HG03095 (cell line): Measurements from ENCODE around the gene RPTOR.

ENCODE experiments used
- ATAC-seq: cut with Tn5 transposase; IDR thresholded peaks from one replicate; pipeline ENCODE4 v1.9.1; 2021; ENCODE audit warnings: moderate library complexity; ENCODE audit not compliant: unreplicated experiment

The RPTOR gene

GRCh38 chr17:80856863-80857755 lies 312.5 kb downstream of the RPTOR start:
- peak; percentile 11 for ATAC-seq

GRCh38 chr17:80857756-80858171 lies 313.1 kb downstream of the RPTOR start:
- no peak for ATAC-seq

GRCh38 chr17:80858301-80859001 lies 313.8 kb downstream of the RPTOR start:
- ATAC-seq, result no peak

GRCh38 chr17:80859002-80859941 lies 314.6 kb downstream of the RPTOR start:
- no peak for ATAC-seq

GRCh38 chr17:80860101-80860671 lies 315.5 kb downstream of the RPTOR start:
- no peak for ATAC-seq

GRCh38 chr17:80860703-80861417 lies 316.2 kb downstream of the RPTOR start:
- ATAC-seq, result no peak

GRCh38 chr17:80861418-80861815 lies 316.8 kb downstream of the RPTOR start:
- ATAC-seq, result no peak

GRCh38 chr17:80861892-80862291 lies 317.3 kb downstream of the RPTOR start:
- ATAC-seq, result no peak

- ATAC-seq, result no peak
Measured at GRCh38 chr17:80862481-80862961, 317.9 kb downstream of the RPTOR start.

- ATAC-seq, result no peak
Measured at GRCh38 chr17:80862978-80863377, 318.3 kb downstream of the RPTOR start.

GRCh38 chr17:80863626-80864025 lies 319.0 kb downstream of the RPTOR start:
- ATAC-seq, result no peak

GRCh38 chr17:80864751-80865150 lies 320.1 kb downstream of the RPTOR start:
- no peak for ATAC-seq

GRCh38 chr17:80866050-80866793 lies 321.6 kb downstream of the RPTOR start:
- no peak for ATAC-seq

- ATAC-seq, result no peak
Measured at GRCh38 chr17:80868022-80868609, 323.5 kb downstream of the RPTOR start.

GRCh38 chr17:80869481-80870145 lies 325.0 kb downstream of the RPTOR start:
- no peak for ATAC-seq

- no peak for ATAC-seq
Measured at GRCh38 chr17:80870401-80870800, 325.8 kb downstream of the RPTOR start.

- ATAC-seq, result no peak
Measured at GRCh38 chr17:80871341-80871740, 326.7 kb downstream of the RPTOR start.

GRCh38 chr17:80872001-80872500 lies 327.4 kb downstream of the RPTOR start:
- ATAC-seq, result no peak
